Caco-2 (cell line): ENCODE data around the gene SNRNP200. TPM values are rescaled to one million over a fixed set of nuclear protein-coding genes. Genes with fewer than 3 reads are reported as not detected.
"Not testable (repeated sequence)": the region's sequence is repeated elsewhere in the genome, so short reads cannot be mapped to it uniquely, and the experiment has no call there.

Experiments used
- BruUV-seq: library from RNA; stranded (reverse); fragments of 400-500 nt; replicated peaks from 2 replicates; lab custom pipeline; 2021; lab: Mats Ljungman, UMichigan
- CTCF ChIA-PET: fragments of 300-600 bp; sonication (Branson Sonifier 250); formaldehyde crosslinking; loops from one replicate; lab custom pipeline; 2022; ENCODE audit warnings: antibody characterized with exemption; lab: Charles Lee
- POLR2A ChIA-PET: fragments of 300-600 bp; sonication (Branson Sonifier 250); formaldehyde crosslinking; loops from one replicate; lab custom pipeline; 2022; ENCODE audit warnings: antibody characterized with exemption; lab: Charles Lee
- DNase-seq, 2 experiments: peaks; one replicate each; pipeline versions ENCODE4 v3.0.0 to v3.0.0-alpha.2; 2020 to 2022
- H3K27me3 ChIP-seq: replicated peaks from 2 replicates; pipeline ENCODE4 v1.6.0; 2011; ENCODE audit warnings: low read length; ENCODE audit not compliant: control insufficient read depth, insufficient read depth
- H3K36me3 ChIP-seq: 2 replicates; pipeline ENCODE4 v1.5.1; 2011; ENCODE audit warnings: low read length; ENCODE audit not compliant: control insufficient read depth, insufficient read depth
- H3K4me1 ChIP-seq: fragments of 250-450 bp; sonication (Bioruptor Pico); 2 replicates; pipeline ENCODE4 v1.5.1; 2020; ENCODE audit warnings: mild to moderate bottlenecking
- H3K4me3 ChIP-seq: 2 replicates; pipeline ENCODE4 v1.5.1; 2011; ENCODE audit warnings: low read depth, mild to moderate bottlenecking, control low read depth, low read length
- H3K9me3 ChIP-seq: fragments of 250-450 bp; sonication (Bioruptor Pico); 2 replicates; pipeline ENCODE4 v1.5.1; 2020; ENCODE audit warnings: mild to moderate bottlenecking, moderate library complexity
- H3K27ac Mint-ChIP-seq: one replicate; pipeline ENCODE4 v1.8.0; 2022; ENCODE audit warnings: mixed read lengths; ENCODE audit not compliant: unreplicated experiment
- H3K27me3 Mint-ChIP-seq: one replicate; pipeline ENCODE4 v1.8.0; 2022; ENCODE audit warnings: mixed read lengths; ENCODE audit not compliant: insufficient read depth, unreplicated experiment
- H3K36me3 Mint-ChIP-seq: one replicate; pipeline ENCODE4 v1.8.0; 2022; ENCODE audit warnings: mild to moderate bottlenecking, mixed read lengths; ENCODE audit not compliant: insufficient read depth, unreplicated experiment
- H3K4me1 Mint-ChIP-seq: one replicate; pipeline ENCODE4 v1.8.0; 2022; ENCODE audit warnings: low read depth, mixed read lengths; ENCODE audit not compliant: unreplicated experiment
- H3K4me3 Mint-ChIP-seq: one replicate; pipeline ENCODE4 v1.8.0; 2022; ENCODE audit warnings: mild to moderate bottlenecking, moderate library complexity, mixed read lengths; ENCODE audit not compliant: unreplicated experiment
- H3K9me3 Mint-ChIP-seq: one replicate; pipeline ENCODE4 v1.8.0; 2022; ENCODE audit warnings: mixed read lengths; ENCODE audit not compliant: unreplicated experiment
- CTCF ChIP-seq, 2 experiments: fragments of 200-600 bp in 1 of 2; IDR thresholded peaks; 1 replicate in 1 of 2; 2 replicates in 1 of 2; pipeline versions ENCODE4 v1.5.1 to v1.8.0; 2011 to 2022; ENCODE audit warnings: antibody characterized with exemption in 1 of 2, control low read depth in 1 of 2, inconsistent platforms in 1 of 2, low read depth in 1 of 2, low read length in 1 of 2, mild to moderate bottlenecking in 1 of 2, moderate library complexity in 1 of 2; ENCODE audit not compliant: insufficient read depth in 1 of 2, severe bottlenecking in 1 of 2, unreplicated experiment in 1 of 2
- intact Hi-C: fragments of 100-400 bp; cut with micrococcal nuclease; formaldehyde crosslinking; loops from one replicate; pipeline ENCODE4 v1.10.0; 2022; ENCODE audit not compliant: unreplicated experiment
- total RNA-seq: library from RNA; stranded (reverse); gene quantifications from 2 replicates; pipeline ENCODE4 v1.2.3, GENCODE V29; 2022

Gene SNRNP200
- total RNA-seq, 1 experiment from 2014 or later: 240 TPM

GRCh38 chr2:96296925-96297324 is 8.4 kb downstream of the SNRNP200 start:
- Mint-ChIP-seq H3K4me1 (no peaks in the 10 kb centered on the region), H3K4me3 (no peak overlapping the region), H3K27ac (no peak overlapping the region), H3K27me3 (no peaks in the 10 kb centered on the region), H3K9me3 (no peaks in the 10 kb centered on the region), H3K36me3 (peaks cover 93% of the 10 kb centered on the region)
- Histone ChIP-seq H3K9me3 (no peaks in the 10 kb centered on the region), H3K27me3 (no peaks in the 10 kb centered on the region), H3K36me3 (peaks cover 10% of the 10 kb centered on the region), H3K4me1 (no peaks in the 10 kb centered on the region), H3K4me3 (no peak overlapping the region)
- intact Hi-C loops: no loop called here
- no peak for DNase-seq
- no peak for TF ChIP-seq CTCF (IDR thresholded peaks at IDR 0.05; ENCODE audit: insufficient read depth in 1 of 2, low read depth in 1 of 2, low read length in 1 of 2, severe bottlenecking in 1 of 2, unreplicated experiment in 1 of 2)
- ChIA-PET POLR2A (no interaction called here), CTCF (no interaction called here)
- no TSS peak for BruUV-seq

GRCh38 chr2:96294271-96294670 is 11.1 kb downstream of the SNRNP200 start:
- CTCF ChIA-PET, H3K27me3 Mint-ChIP-seq, H3K4me1 Mint-ChIP-seq, H3K9me3 Mint-ChIP-seq, H3K9me3 ChIP-seq, BruUV-seq, H3K27me3 ChIP-seq, DNase-seq, POLR2A ChIA-PET, H3K4me1 ChIP-seq, intact Hi-C loops, H3K4me3 Mint-ChIP-seq, H3K27ac Mint-ChIP-seq, H3K4me3 ChIP-seq: not testable (repeated sequence)
- peaks cover 14% of the 10 kb centered on the region for H3K36me3 ChIP-seq
- H3K36me3 Mint-ChIP-seq: peaks cover 98% of the 10 kb centered on the region

- H3K4me1 ChIP-seq: no peaks in the 10 kb centered on the region
- Mint-ChIP-seq H3K4me3 (no peak overlapping the region), H3K9me3 (no peaks in the 10 kb centered on the region), H3K27me3 (no peaks in the 10 kb centered on the region), H3K27ac (no peak overlapping the region), H3K4me1 (no peaks in the 10 kb centered on the region), H3K36me3 (peaks cover 98% of the 10 kb centered on the region)
- no peak overlapping the region for H3K4me3 ChIP-seq
- no peak for TF ChIP-seq CTCF (IDR thresholded peaks at IDR 0.05; ENCODE audit: insufficient read depth in 1 of 2, low read depth in 1 of 2, low read length in 1 of 2, severe bottlenecking in 1 of 2, unreplicated experiment in 1 of 2)
- BruUV-seq: no TSS peak
- CTCF ChIA-PET: no interaction called here
- no peak for DNase-seq
- peaks cover 17% of the 10 kb centered on the region for H3K36me3 ChIP-seq
- H3K9me3 ChIP-seq: no peaks in the 10 kb centered on the region
- H3K27me3 ChIP-seq: no peaks in the 10 kb centered on the region
- POLR2A ChIA-PET: no interaction called here
- intact Hi-C loops: no loop called here
Observed at GRCh38 chr2:96291751-96292150, 13.6 kb downstream of the SNRNP200 start.
